Parathyroid adenoma (tissue), 2 donors: ENCODE data around the gene CDC34.
A peak's percentile ranks its signal among the peaks of the same experiment; 100 is the strongest.

Source experiments
- H2AFZ ChIP-seq: fragments of 300-600 bp; sonication (generic); one replicate; pipeline ENCODE4 v1.7.0; 2017; ENCODE audit warnings: antibody characterized with exemption, mild to moderate bottlenecking
- H3K27ac ChIP-seq: fragments of 300-600 bp; sonication (generic); one replicate; pipeline ENCODE4 v1.7.0; 2017
- H3K27me3 ChIP-seq: fragments of 300-600 bp; sonication (generic); one replicate; pipeline ENCODE4 v1.7.0; 2017; ENCODE audit warnings: low read length; ENCODE audit not compliant: control insufficient read depth, insufficient read depth
- H3K36me3 ChIP-seq: fragments of 300-600 bp; sonication (generic); one replicate; pipeline ENCODE4 v1.7.0; 2017; ENCODE audit warnings: low read length; ENCODE audit not compliant: control insufficient read depth, insufficient read depth
- H3K4me1 ChIP-seq: fragments of 300-600 bp; sonication (generic); one replicate; pipeline ENCODE4 v1.7.0; 2017; ENCODE audit warnings: control low read depth
- H3K4me2 ChIP-seq: fragments of 300-600 bp; sonication (generic); one replicate; pipeline ENCODE4 v1.7.0; 2017; ENCODE audit warnings: low read length
- H3K4me3 ChIP-seq: fragments of 300-600 bp; sonication (generic); one replicate; pipeline ENCODE4 v1.7.0; 2017; ENCODE audit warnings: low read depth, low read length
- H3K79me2 ChIP-seq: fragments of 300-600 bp; sonication (generic); one replicate; pipeline ENCODE4 v1.7.0; 2017; ENCODE audit warnings: control low read depth
- H3K9ac ChIP-seq: fragments of 300-600 bp; sonication (generic); one replicate; pipeline ENCODE4 v1.7.0; 2017; ENCODE audit warnings: mild to moderate bottlenecking
- H3K9me3 ChIP-seq: fragments of 300-600 bp; sonication (generic); one replicate; pipeline ENCODE4 v1.7.0; 2017; ENCODE audit warnings: low read length; ENCODE audit not compliant: control insufficient read depth
- CTCF ChIP-seq: fragments of 300-600 bp; sonication (generic); IDR thresholded peaks from one replicate; pipeline ENCODE4 v1.7.0; 2017; ENCODE audit warnings: antibody characterized with exemption, mild to moderate bottlenecking
- donor health status: primary hyperparathyroidism.

CDC34 gene

DNA sequence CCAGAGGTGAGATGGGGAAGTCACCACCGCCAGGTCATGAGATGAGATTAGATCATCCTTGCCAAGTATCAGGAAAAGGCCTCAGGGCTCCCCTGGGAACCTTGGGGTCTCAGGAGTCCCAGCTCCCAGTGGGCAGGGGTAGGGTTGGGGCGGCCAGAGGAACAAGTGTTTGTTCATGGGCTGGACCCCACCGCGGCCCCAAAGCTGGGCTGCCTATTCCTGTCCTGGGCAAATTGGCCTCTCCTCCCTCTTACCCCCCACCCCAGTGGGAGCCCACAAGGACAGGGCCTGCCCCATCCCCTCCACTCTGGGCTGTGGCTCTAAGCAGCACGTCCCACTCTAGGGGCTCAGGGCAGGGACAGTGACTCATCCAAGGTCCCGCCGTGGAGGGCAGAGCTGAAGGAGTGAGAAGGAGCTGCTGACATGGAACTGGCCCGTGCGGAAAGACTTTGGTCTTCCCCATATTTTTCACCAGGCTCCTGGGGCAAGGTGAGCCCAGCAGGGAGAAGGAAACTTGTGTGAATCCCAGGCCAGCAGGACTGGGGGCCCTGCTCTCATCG lies 54.1 kb downstream of the CDC34 start:
- H3K4me3 ChIP-seq = no peak overlapping the region
- H3K4me2 ChIP-seq = no peak overlapping the region
- no peaks in the 10 kb centered on the region for H3K79me2 ChIP-seq
- no peak overlapping the region for H3K27ac ChIP-seq
- H2AFZ ChIP-seq = no peak overlapping the region
- no peak overlapping the region for H3K9ac ChIP-seq
- no peak for TF ChIP-seq CTCF
- H3K9me3 ChIP-seq = no peaks in the 10 kb centered on the region
- no peaks in the 10 kb centered on the region for H3K36me3 ChIP-seq
- H3K4me1 ChIP-seq = peaks cover 6% of the 10 kb centered on the region
- peaks cover 3% of the 10 kb centered on the region for H3K27me3 ChIP-seq

DNA sequence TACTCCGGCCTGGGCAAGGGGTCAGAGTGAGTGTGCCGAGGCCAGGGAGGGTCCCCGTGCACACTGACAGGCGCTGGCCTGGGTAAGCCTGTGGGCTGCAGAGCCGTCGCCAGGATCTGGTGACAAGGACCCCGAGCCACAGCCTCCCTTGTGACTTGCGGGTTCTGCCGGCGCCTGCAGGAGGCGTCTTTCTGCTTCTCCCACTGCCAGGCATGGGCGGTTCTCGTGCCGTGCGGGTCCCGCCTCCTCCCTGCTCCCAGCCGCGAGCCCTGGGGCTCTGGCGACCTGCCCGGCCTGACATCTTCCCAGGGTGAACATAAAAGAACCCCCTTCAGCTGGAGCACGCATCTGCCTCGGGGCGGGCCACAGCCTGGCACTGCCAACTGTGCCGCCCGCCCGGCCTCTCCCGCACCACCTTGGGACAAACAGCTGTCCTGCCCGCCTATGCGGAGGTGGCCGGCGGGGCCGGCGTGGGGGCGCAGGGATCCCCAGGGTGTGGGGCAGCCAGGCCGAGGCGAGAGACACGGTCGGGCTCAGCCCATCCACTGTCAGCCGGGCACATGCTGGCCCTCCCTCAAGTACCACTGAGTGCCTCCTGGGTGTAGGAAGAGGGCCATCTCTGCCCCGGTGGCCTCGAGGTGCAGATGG lies 56.7 kb downstream of the CDC34 start:
- Histone ChIP-seq H3K27me3 (peaks cover 3% of the 10 kb centered on the region), H3K4me1 (peaks cover 11% of the 10 kb centered on the region), H3K4me2 (peak overlapping the region; percentile 71), H3K79me2 (no peaks in the 10 kb centered on the region), H3K4me3 (peak overlapping the region; percentile 56), H3K36me3 (no peaks in the 10 kb centered on the region), H3K9me3 (no peaks in the 10 kb centered on the region), H3K27ac (peak overlapping the region; percentile 80), H3K9ac (no peak overlapping the region), H2AFZ (peak overlapping the region; percentile 89)
- peak; percentile 78 for TF ChIP-seq CTCF

DNA sequence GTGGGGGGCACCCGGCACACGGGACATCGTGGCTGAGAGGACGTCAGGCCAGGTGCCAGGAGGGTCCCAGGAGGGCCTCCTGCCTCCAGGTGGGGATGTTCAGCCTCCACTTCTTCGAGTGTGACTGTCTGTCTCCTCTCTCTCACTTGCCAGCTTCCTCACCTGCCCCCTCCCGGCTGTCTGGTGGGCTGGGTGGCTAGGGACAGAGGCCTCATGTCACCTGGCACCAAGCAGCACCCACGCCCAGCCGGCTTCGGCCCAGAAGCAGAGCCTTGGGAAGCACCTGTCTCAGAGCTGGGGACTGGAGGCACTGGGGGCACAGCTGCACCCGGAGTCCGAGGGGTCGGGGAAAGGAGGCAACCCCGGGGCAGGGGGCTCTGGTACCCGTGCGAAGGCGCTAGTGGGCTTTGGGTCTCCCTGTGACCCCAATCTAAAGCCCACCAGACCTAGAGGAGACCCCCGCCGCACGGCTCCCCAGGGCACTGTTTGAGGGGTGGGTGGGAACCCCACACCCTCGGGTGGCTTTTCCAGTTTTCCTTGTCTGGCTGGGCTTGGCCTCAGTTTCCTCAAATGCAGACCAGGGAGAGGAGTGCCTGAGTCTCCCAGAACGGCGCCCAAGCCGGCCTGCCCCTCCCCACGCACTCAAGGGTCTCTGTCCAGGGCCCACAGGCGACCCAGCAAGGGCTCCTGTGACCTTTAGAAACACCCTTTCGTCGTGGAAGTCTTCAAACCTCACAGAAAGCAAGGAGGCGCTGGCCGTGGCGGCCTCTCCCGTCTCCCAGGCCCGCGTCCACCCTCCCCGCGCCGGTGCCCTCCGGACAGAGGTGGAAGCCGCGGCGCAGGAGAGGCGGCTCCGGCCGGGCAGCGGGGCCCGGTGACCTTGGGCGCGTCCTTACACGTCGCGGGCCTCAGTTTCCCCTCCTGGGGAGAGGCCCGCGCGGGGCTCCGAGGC lies 57.5 kb downstream of the CDC34 start:
- Histone ChIP-seq H3K4me1 (peaks cover 11% of the 10 kb centered on the region), H3K27ac (peak overlapping the region; percentile 80), H3K9ac (peak overlapping the region; percentile 1), H3K4me2 (peak overlapping the region; percentile 71), H3K36me3 (no peaks in the 10 kb centered on the region), H3K9me3 (no peaks in the 10 kb centered on the region), H3K27me3 (peaks cover 3% of the 10 kb centered on the region), H3K79me2 (no peaks in the 10 kb centered on the region), H3K4me3 (peak overlapping the region; percentile 56), H2AFZ (peak overlapping the region; percentile 89)
- no peak for TF ChIP-seq CTCF

- Histone ChIP-seq H3K9ac (peak within 1 kb of the TSS; percentile 37), H3K27me3 (peaks cover 3% of the 10 kb centered on the region)
These were observed 58.3 kb downstream of the CDC34 start, which contains the start of gene HCN2 for GRCh38 chr19:589693-590395. HCN2 (plus strand) TSS chr19:589881; CDS start chr19:589946, 65 bp downstream.

More at GRCh38 chr19:589693-590395, 58.3 kb downstream of the CDC34 start, which contains the start of gene HCN2:
- Histone ChIP-seq H3K4me3 (peak within 1 kb of the TSS; percentile 56), H3K4me2 (peak within 1 kb of the TSS; percentile 71), H3K4me1 (peaks cover 11% of the 10 kb centered on the region), H3K9me3 (no peaks in the 10 kb centered on the region), H2AFZ (peak within 1 kb of the TSS; percentile 89), H3K79me2 (no peaks in the 10 kb centered on the region), H3K36me3 (no peaks in the 10 kb centered on the region), H3K27ac (peak within 1 kb of the TSS; percentile 80)
- no peak for TF ChIP-seq CTCF
